OCI-LY7 (cell line): ENCODE results near the gene CHAC2. TPM values are rescaled to one million over a fixed set of nuclear protein-coding genes. Genes with fewer than 3 reads are reported as not detected.

ENCODE experiments used
- BruUV-seq: library from RNA; stranded (reverse); fragments of 400-500 nt; replicated peaks from 2 replicates; lab custom pipeline; 2021; lab: Mats Ljungman, UMichigan
- CTCF ChIA-PET: fragments of 300-600 bp; sonication (Branson Sonifier 250); formaldehyde crosslinking; loops from one replicate; lab custom pipeline; 2022; ENCODE audit warnings: antibody characterized with exemption; ENCODE audit not compliant: unreplicated experiment; lab: Charles Lee
- POLR2A ChIA-PET: fragments of 300-600 bp; sonication (Branson Sonifier 250); formaldehyde crosslinking; loops from one replicate; lab custom pipeline; 2022; ENCODE audit warnings: antibody characterized with exemption; lab: Charles Lee
- DNase-seq: peaks from one replicate; pipeline ENCODE4 v3.0.0-alpha.2; 2015; ENCODE audit warnings: low spot score
- H2AFZ ChIP-seq: fragments of 200-600 bp; sonication (generic), shearing (Covaris generic); 2 replicates; pipeline ENCODE4 v1.6.1; 2014; ENCODE audit warnings: mild to moderate bottlenecking, antibody characterized with exemption, low read length, moderate library complexity
- H3K27ac ChIP-seq: fragments of 200-600 bp; sonication (generic); 2 replicates; pipeline ENCODE4 v1.5.1; 2014; ENCODE audit warnings: mixed run types, low read depth, mild to moderate bottlenecking, moderate library complexity, low read length, inconsistent platforms; ENCODE audit not compliant: poor library complexity, severe bottlenecking
- H3K36me3 ChIP-seq: fragments of 200-600 bp; sonication (generic); 2 replicates; pipeline ENCODE4 v1.6.1; 2014; ENCODE audit warnings: mild to moderate bottlenecking, antibody characterized with exemption, low read length, moderate library complexity, mixed read lengths; ENCODE audit not compliant: insufficient read depth
- H3K4me1 ChIP-seq: fragments of 200-600 bp; sonication (generic); 2 replicates; pipeline ENCODE4 v1.5.1; 2014; ENCODE audit warnings: mild to moderate bottlenecking, low read length; ENCODE audit not compliant: insufficient read depth, poor library complexity, severe bottlenecking
- H3K4me2 ChIP-seq: fragments of 200-600 bp; sonication (generic); 2 replicates; pipeline ENCODE4 v1.6.1; 2014; ENCODE audit warnings: mild to moderate bottlenecking, low read length
- H3K4me3 ChIP-seq: fragments of 200-600 bp; sonication (generic); 2 replicates; pipeline ENCODE4 v1.5.1; 2014; ENCODE audit warnings: mild to moderate bottlenecking, low read depth, low read length; ENCODE audit not compliant: poor library complexity, severe bottlenecking
- H3K79me2 ChIP-seq: fragments of 200-600 bp; sonication (generic); 2 replicates; pipeline ENCODE4 v1.6.1; 2016; ENCODE audit warnings: low read depth, mild to moderate bottlenecking, low read length, moderate library complexity, mixed read lengths; ENCODE audit not compliant: insufficient read depth
- H3K9me2 ChIP-seq: fragments of 200-600 bp; sonication (generic); 2 replicates; pipeline ENCODE4 v1.6.1; 2016; ENCODE audit warnings: mild to moderate bottlenecking, low read length, mixed read lengths; ENCODE audit not compliant: insufficient read depth
- H3K9me3 ChIP-seq: fragments of 200-600 bp; sonication (generic); 2 replicates; pipeline ENCODE4 v1.6.1; 2014; ENCODE audit warnings: mild to moderate bottlenecking, mixed run types, low read length, mixed read lengths
- H4K20me1 ChIP-seq: fragments of 200-600 bp; sonication (generic); 2 replicates; pipeline ENCODE4 v1.6.1; 2014; ENCODE audit warnings: mild to moderate bottlenecking, antibody characterized with exemption, low read length, moderate library complexity, mixed read lengths; ENCODE audit not compliant: insufficient read depth
- CTCF ChIP-seq: fragments of 200-600 bp; sonication (generic); conservative IDR thresholded peaks from 2 replicates; pipeline ENCODE4 v1.5.1; 2014; ENCODE audit warnings: mild to moderate bottlenecking, antibody characterized with exemption, low read length, moderate library complexity, mixed read lengths
- EZH2phosphoT487 ChIP-seq: fragments of 200-600 bp; sonication (generic); IDR thresholded peaks from 2 replicates; pipeline ENCODE4 v1.6.1; 2018; ENCODE audit warnings: low read depth, borderline replicate concordance, mild to moderate bottlenecking, mixed run types, antibody characterized with exemption, low read length, moderate library complexity, mixed read lengths
- intact Hi-C: fragments of 100-400 bp; cut with micrococcal nuclease; formaldehyde crosslinking; loops from one replicate; pipeline ENCODE4 v1.10.0; 2022; ENCODE audit not compliant: unreplicated experiment
- total RNA-seq, 2 experiments: library from RNA; depleted of rRNA in 1 of 2; stranded (reverse); fragments of >200 nt in 1 of 2; shearing (Covaris generic) in 1 of 2; gene quantifications; 2 replicates each; pipeline ENCODE4 v1.2.3, GENCODE V29; 2014 to 2022

CHAC2 gene
- total RNA-seq, 2 experiments from 2014 or later = 13.9 to 15.9 TPM

GRCh38 chr2:53802617-53803151 lies 35.1 kb downstream of the CHAC2 start:
- Histone ChIP-seq H3K79me2 (no peaks in the 10 kb centered on the region), H3K4me1 (no peaks in the 10 kb centered on the region), H3K9me2 (no peaks in the 10 kb centered on the region), H3K4me2 (no peak overlapping the region), H4K20me1 (no peaks in the 10 kb centered on the region), H2AFZ (no peak overlapping the region), H3K27ac (no peak overlapping the region), H3K4me3 (no peak overlapping the region), H3K36me3 (peaks cover 72% of the 10 kb centered on the region), H3K9me3 (no peaks in the 10 kb centered on the region)
- ChIA-PET POLR2A (interaction anchor here (0.8 kb wide), 1 partner anchor 870 kb away, joined by 4 read pairs; no protein-coding TSS in a partner anchor), CTCF (no interaction called here)
- intact Hi-C loops = no loop called here
- BruUV-seq = no TSS peak
- DNase-seq = no peak
- no peak for TF ChIP-seq CTCF
- TF ChIP-seq EZH2phosphoT487 = no peak

DNA sequence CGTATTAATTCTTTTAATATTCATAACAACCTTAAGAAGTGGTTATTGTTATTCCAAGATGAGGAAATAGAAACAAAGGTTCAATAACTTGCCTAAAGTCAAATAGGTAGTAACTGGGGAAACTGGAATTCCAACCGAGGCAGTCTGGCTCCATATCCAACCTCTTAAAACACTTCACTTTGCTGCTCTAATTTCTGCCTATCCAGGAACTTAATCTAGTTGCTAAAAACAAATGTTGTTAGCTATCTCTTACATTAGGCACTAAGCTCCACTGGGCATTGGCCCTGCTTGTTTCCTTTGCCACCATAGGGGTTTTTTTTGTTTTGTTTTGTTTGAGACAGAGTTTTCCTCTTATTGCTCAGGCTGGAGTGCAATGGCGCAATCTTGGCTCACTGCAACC lies 44.0 kb downstream of the CHAC2 start:
- Histone ChIP-seq H3K4me1 (no peaks in the 10 kb centered on the region), H2AFZ (no peak overlapping the region), H3K4me3 (no peak overlapping the region), H3K36me3 (peaks cover 76% of the 10 kb centered on the region), H4K20me1 (no peaks in the 10 kb centered on the region), H3K9me3 (no peaks in the 10 kb centered on the region), H3K9me2 (no peaks in the 10 kb centered on the region), H3K4me2 (no peak overlapping the region), H3K79me2 (no peaks in the 10 kb centered on the region), H3K27ac (no peak overlapping the region)
- BruUV-seq = no TSS peak
- POLR2A ChIA-PET = interaction anchor here (0.6 kb wide), 1 partner anchor 287 kb away, joined by 3 read pairs; no protein-coding TSS in a partner anchor
- intact Hi-C loops = no loop called here
- no peak for TF ChIP-seq EZH2phosphoT487
- TF ChIP-seq CTCF = no peak
- CTCF ChIA-PET = no interaction called here
- no peak for DNase-seq

DNA sequence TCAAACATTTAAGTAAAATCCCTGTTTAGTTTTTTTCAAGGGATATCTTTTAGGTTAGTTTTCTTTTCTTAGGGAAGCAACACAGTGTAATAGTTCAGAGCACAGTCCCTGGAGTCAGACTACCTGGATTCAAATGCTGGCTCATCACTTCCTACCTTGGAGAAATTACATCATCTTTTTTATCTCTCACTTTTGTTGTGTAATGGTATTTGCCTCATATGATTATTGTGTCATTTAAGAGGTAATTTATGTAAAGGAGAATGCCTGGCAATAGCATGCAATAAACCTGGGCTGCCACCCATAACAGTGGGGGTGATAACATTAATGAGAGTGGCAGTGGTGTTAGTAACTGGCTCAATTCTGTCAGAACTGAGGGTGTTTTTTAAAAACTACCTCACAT lies 45.5 kb downstream of the CHAC2 start:
- intact Hi-C loops = no loop called here
- ChIA-PET POLR2A (interaction anchor here (0.7 kb wide), 1 partner anchor 64 kb away, joined by 4 read pairs; no protein-coding TSS in a partner anchor), CTCF (no interaction called here)
- Histone ChIP-seq H3K9me3 (no peaks in the 10 kb centered on the region), H3K4me1 (no peaks in the 10 kb centered on the region), H3K79me2 (no peaks in the 10 kb centered on the region), H3K9me2 (no peaks in the 10 kb centered on the region), H3K4me2 (no peak overlapping the region), H2AFZ (no peak overlapping the region), H4K20me1 (no peaks in the 10 kb centered on the region), H3K36me3 (peaks cover 77% of the 10 kb centered on the region), H3K4me3 (no peak overlapping the region), H3K27ac (no peak overlapping the region)
- no TSS peak for BruUV-seq
- TF ChIP-seq EZH2phosphoT487 (no peak), CTCF (no peak)
- DNase-seq = no peak
